ENCODE results near the gene ULBP3.
"Not testable (repeated sequence)": the region's sequence is repeated elsewhere in the genome, so short reads cannot be mapped to it uniquely, and the experiment has no call there.

Gene ULBP3

GRCh38 chr6:150075034-150075421 is 6.1 kb upstream of the ULBP3 start:
- TF ChIP-seq, protein P1, sequence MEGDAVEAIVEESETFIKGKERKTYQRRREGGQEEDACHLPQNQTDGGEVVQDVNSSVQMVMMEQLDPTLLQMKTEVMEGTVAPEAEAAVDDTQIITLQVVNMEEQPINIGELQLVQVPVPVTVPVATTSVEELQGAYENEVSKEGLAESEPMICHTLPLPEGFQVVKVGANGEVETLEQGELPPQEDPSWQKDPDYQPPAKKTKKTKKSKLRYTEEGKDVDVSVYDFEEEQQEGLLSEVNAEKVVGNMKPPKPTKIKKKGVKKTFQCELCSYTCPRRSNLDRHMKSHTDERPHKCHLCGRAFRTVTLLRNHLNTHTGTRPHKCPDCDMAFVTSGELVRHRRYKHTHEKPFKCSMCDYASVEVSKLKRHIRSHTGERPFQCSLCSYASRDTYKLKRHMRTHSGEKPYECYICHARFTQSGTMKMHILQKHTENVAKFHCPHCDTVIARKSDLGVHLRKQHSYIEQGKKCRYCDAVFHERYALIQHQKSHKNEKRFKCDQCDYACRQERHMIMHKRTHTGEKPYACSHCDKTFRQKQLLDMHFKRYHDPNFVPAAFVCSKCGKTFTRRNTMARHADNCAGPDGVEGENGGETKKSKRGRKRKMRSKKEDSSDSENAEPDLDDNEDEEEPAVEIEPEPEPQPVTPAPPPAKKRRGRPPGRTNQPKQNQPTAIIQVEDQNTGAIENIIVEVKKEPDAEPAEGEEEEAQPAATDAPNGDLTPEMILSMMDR (IDR thresholded peaks at IDR 0.05; ENCODE audit: low read depth, low read length): no peak
- no peaks in the 10 kb centered on the region for H3K4me1 ChIP-seq
- H3K27me3 ChIP-seq: peaks cover 12% of the 10 kb centered on the region
- no peaks in the 10 kb centered on the region for H3K9me3 ChIP-seq
- H3K4me3 ChIP-seq (ENCODE audit: low read depth, low read length): no peak overlapping the region
- no peak for DNase-seq
- no peaks in the 10 kb centered on the region for H3K36me3 ChIP-seq

- H3K4me3 ChIP-seq (ENCODE audit: low read depth, low read length); H3K36me3 ChIP-seq; H3K9me3 ChIP-seq; H3K4me1 ChIP-seq; DNase-seq: not testable (repeated sequence)
- H3K27me3 ChIP-seq: peaks cover 12% of the 10 kb centered on the region
Measured at GRCh38 chr6:150074396-150075033, 5.6 kb upstream of the ULBP3 start.

GRCh38 chr6:150072201-150072600 is 3.3 kb upstream of the ULBP3 start:
- Histone ChIP-seq H3K4me3 (ENCODE audit: low read depth, low read length) (no peak overlapping the region), H3K36me3 (no peaks in the 10 kb centered on the region), H3K9me3 (no peaks in the 10 kb centered on the region), H3K27me3 (peaks cover 12% of the 10 kb centered on the region), H3K4me1 (no peaks in the 10 kb centered on the region)
- peak; percentile 40 for DNase-seq
- TF ChIP-seq, protein P1 (IDR thresholded peaks at IDR 0.05; ENCODE audit: low read depth, low read length): no peak

DNA sequence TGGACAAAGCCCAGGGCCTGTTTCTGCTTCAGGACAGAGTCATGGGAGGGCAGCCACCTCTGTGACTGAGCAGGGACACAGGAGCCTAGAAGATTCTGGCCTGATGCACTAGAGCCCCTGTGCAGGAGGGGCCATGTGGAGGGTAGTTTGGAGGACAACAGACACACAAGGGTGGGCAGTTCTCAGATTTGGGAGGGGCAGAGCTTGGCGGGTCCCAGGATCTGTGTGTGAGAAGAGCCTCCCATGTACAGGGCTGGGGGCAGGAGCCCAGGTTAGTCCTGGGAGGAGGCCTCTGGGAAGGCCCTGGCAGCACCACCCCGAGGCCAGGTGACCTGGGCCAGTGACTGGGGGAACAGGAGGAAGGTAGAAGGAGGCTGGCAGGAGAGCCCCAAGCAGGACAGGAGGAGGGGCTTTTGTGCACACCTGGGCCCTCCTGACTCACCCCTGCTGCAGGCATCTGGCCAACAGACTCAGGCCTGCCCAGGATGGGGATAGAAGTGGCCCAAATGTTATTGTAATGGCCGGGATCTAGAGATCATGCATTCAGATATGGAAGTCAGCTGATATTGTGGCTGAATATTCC is 1.4 kb upstream of the ULBP3 start:
- no peaks in the 10 kb centered on the region for H3K4me1 ChIP-seq
- no peaks in the 10 kb centered on the region; the same call in 1 of the 2 replicates for H3K27me3 ChIP-seq
- TF ChIP-seq, protein P1 (IDR thresholded peaks at IDR 0.05; ENCODE audit: low read depth, low read length): no peak
- H3K4me3 ChIP-seq (ENCODE audit: low read depth, low read length): no peak overlapping the region
- H3K36me3 ChIP-seq: no peaks in the 10 kb centered on the region
- no peak for DNase-seq
- H3K9me3 ChIP-seq: no peaks in the 10 kb centered on the region

DNA sequence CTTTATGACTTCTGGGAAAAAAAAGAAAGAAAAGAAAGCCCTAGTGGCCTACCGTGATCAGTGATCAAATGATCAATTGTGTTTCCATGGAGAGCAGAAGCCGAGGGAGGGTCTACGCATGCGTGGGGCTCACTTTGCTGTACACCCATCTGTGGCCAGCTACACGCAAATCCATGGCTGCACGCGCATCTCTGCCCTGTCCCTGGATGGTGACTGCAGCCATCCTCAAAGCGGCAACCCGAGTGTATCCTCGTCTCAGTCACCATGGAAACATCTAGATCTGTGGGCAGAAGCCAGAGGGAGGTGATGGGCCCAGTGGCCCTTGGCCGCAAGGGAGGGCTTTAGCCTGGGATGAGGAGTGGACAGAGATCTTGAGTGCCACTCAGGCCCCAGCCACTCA is 785 bp upstream of the ULBP3 start:
- no peak for DNase-seq
- TF ChIP-seq, protein P1 (IDR thresholded peaks at IDR 0.05; ENCODE audit: low read depth, low read length): no peak
- no peaks in the 10 kb centered on the region for H3K9me3 ChIP-seq
- H3K36me3 ChIP-seq: no peaks in the 10 kb centered on the region
- H3K4me3 ChIP-seq (ENCODE audit: low read depth, low read length): no peak overlapping the region; the same call in 1 of the 2 replicates
- H3K27me3 ChIP-seq: no peaks in the 10 kb centered on the region
- no peaks in the 10 kb centered on the region for H3K4me1 ChIP-seq

- H3K9me3 ChIP-seq: no peaks in the 10 kb centered on the region
- no peaks in the 10 kb centered on the region for H3K4me1 ChIP-seq
- no peaks in the 10 kb centered on the region for H3K36me3 ChIP-seq
- peak overlapping the region; percentile 73 for H3K4me3 ChIP-seq (ENCODE audit: low read depth, low read length)
- TF ChIP-seq, protein P1 (IDR thresholded peaks at IDR 0.05; ENCODE audit: low read depth, low read length): no peak
- no peaks in the 10 kb centered on the region for H3K27me3 ChIP-seq
- no peak for DNase-seq
Measured at GRCh38 chr6:150068151-150068550, 770 bp downstream of the ULBP3 start.
